Measurements from ENCODE around the gene CRYBG1. TPM values are rescaled to one million over a fixed set of nuclear protein-coding genes. Genes with fewer than 3 reads are reported as not detected.

CRYBG1 gene
- polyA plus RNA-seq, 1 experiment, result 1.9 TPM

GRCh38 chr6:106426250-106426970 lies 65.9 kb downstream of the CRYBG1 start:
- DNase-seq (ENCODE audit: low read depth, low spot score), result no peak
- Histone ChIP-seq H3K27ac (ENCODE audit: low read depth, low read length) (no peak overlapping the region), H3K27me3 (ENCODE audit: control insufficient read depth, insufficient read depth, low read length) (peaks cover 13% of the 10 kb centered on the region), H3K9me3 (ENCODE audit: control insufficient read depth, insufficient read depth, low read length) (no peaks in the 10 kb centered on the region), H3K4me3 (ENCODE audit: low read depth, low read length) (no peak overlapping the region)
- CTCF ChIA-PET, result interaction anchor here (0.8 kb wide), 1 partner anchor 553 kb away, joined by 3 read pairs; no protein-coding TSS in a partner anchor
- POLR2A ChIA-PET, result no interaction called here
- TF ChIP-seq CTCF (IDR thresholded peaks at IDR 0.05; ENCODE audit: low read depth, low read length), result no peak

- TF ChIP-seq CTCF (IDR thresholded peaks at IDR 0.05; ENCODE audit: low read depth, low read length), result no peak
- no peaks in the 10 kb centered on the region for H3K9me3 ChIP-seq (ENCODE audit: control insufficient read depth, insufficient read depth, low read length)
- no peak overlapping the region for H3K27ac ChIP-seq (ENCODE audit: low read depth, low read length)
- ChIA-PET CTCF (no interaction called here), POLR2A (no interaction called here)
- no peak for DNase-seq (ENCODE audit: low read depth, low spot score)
- H3K4me3 ChIP-seq (ENCODE audit: low read depth, low read length), result no peak overlapping the region
- H3K27me3 ChIP-seq (ENCODE audit: control insufficient read depth, insufficient read depth, low read length), result peaks cover 15% of the 10 kb centered on the region
These were observed 69.9 kb downstream of the CRYBG1 start for GRCh38 chr6:106430466-106430865.

GRCh38 chr6:106431405-106431804 lies 70.9 kb downstream of the CRYBG1 start:
- CTCF ChIA-PET, result interaction anchor here (1.3 kb wide), 1 partner anchor 596 kb away, joined by 3 read pairs; the partner anchor contains the start of gene MTRES1
- Histone ChIP-seq H3K9me3 (ENCODE audit: control insufficient read depth, insufficient read depth, low read length) (no peaks in the 10 kb centered on the region), H3K27ac (ENCODE audit: low read depth, low read length) (no peak overlapping the region), H3K27me3 (ENCODE audit: control insufficient read depth, insufficient read depth, low read length) (peaks cover 15% of the 10 kb centered on the region), H3K4me3 (ENCODE audit: low read depth, low read length) (no peak overlapping the region)
- DNase-seq (ENCODE audit: low read depth, low spot score), result no peak
- POLR2A ChIA-PET, result no interaction called here
- TF ChIP-seq CTCF (IDR thresholded peaks at IDR 0.05; ENCODE audit: low read depth, low read length), result no peak

DNA sequence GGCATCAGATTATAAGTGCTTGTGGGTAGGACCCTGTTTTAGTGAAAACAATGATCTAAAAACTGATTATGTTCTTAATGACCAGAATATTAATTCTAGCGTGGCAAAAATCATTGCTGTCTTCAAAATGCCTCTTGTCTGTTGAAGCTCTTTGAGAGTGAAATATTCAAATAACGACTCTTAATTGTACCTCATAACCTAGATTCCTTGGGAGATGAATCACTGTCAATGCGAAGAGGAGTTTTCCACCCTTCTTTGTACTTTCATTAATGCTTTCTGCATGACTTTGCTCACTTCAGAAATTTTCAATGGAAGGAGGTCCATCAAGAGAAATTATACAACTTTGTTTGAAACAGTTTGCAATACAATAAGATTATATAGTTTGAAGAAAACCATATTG lies 71.5 kb downstream of the CRYBG1 start:
- Histone ChIP-seq H3K27me3 (ENCODE audit: control insufficient read depth, insufficient read depth, low read length) (peaks cover 11% of the 10 kb centered on the region), H3K9me3 (ENCODE audit: control insufficient read depth, insufficient read depth, low read length) (no peaks in the 10 kb centered on the region), H3K4me3 (ENCODE audit: low read depth, low read length) (no peak overlapping the region), H3K27ac (ENCODE audit: low read depth, low read length) (no peak overlapping the region)
- no peak for DNase-seq (ENCODE audit: low read depth, low spot score)
- CTCF ChIA-PET, result interaction anchor here (1.3 kb wide), 1 partner anchor 596 kb away, joined by 3 read pairs; the partner anchor contains the start of gene MTRES1
- no peak for TF ChIP-seq CTCF (IDR thresholded peaks at IDR 0.05; ENCODE audit: low read depth, low read length)
- POLR2A ChIA-PET, result no interaction called here

GRCh38 chr6:106434530-106434929 lies 74.0 kb downstream of the CRYBG1 start:
- H3K27ac ChIP-seq (ENCODE audit: low read depth, low read length), result no peak overlapping the region
- ChIA-PET CTCF (interaction anchor here (0.5 to 1.1 kb wide), 2 partner anchors 132 to 545 kb away, joined by 3 read pairs; no protein-coding TSS in a partner anchor), POLR2A (no interaction called here)
- no peak for TF ChIP-seq CTCF (IDR thresholded peaks at IDR 0.05; ENCODE audit: low read depth, low read length)
- DNase-seq (ENCODE audit: low read depth, low spot score), result no peak
- no peaks in the 10 kb centered on the region for H3K9me3 ChIP-seq (ENCODE audit: control insufficient read depth, insufficient read depth, low read length)
- H3K27me3 ChIP-seq (ENCODE audit: control insufficient read depth, insufficient read depth, low read length), result peaks cover 15% of the 10 kb centered on the region
- H3K4me3 ChIP-seq (ENCODE audit: low read depth, low read length), result no peak overlapping the region
